Measurements from ENCODE around the gene LMTK2. TPM values are rescaled to one million over a fixed set of nuclear protein-coding genes. Genes with fewer than 3 reads are reported as not detected.
"Not testable (repeated sequence)": the region's sequence is repeated elsewhere in the genome, so short reads cannot be mapped to it uniquely, and the experiment has no call there.

Gene LMTK2
- total RNA-seq, 1 donor from 2014 or later = 19.2 TPM

DNA sequence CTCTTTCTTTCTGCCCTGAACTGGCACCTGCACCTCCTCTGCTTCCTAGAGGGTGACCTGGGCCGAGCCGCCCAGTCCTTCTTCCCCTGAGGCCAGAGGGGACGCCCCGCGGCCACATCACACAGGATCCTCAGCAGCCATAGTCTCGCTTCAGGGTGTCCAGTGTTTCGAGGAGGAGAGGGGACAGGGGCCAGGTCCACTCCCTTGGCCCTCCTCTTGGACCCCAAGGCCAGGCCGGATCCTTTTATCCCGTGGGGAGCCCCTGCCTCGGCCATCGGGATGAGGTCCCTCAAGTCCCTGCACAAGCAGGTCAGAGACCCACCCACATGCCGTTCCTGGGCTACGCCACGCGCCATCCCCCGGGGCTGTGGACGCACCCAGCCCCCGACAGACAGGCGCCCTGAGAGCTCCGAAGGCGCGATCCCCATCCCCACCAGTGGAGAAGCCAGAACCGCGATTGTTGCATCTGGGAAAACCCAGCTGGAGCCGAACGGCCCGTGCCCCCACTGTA, 108.2 kb downstream of the LMTK2 start:
- Mint-ChIP-seq H3K27me3 (ENCODE audit: low read depth) (peaks cover 7% of the 10 kb centered on the region), H3K4me1 (peaks cover 17% of the 10 kb centered on the region), H3K36me3 (ENCODE audit: low read depth) (peaks cover 7% of the 10 kb centered on the region), H3K4me3 (no peak overlapping the region), H3K27ac (ENCODE audit: unreplicated experiment) (no peak overlapping the region), H3K9me3 (no peaks in the 10 kb centered on the region)
- DNase-seq (ENCODE audit: low read depth, low spot score) = no peak
- TF ChIP-seq, protein P1, sequence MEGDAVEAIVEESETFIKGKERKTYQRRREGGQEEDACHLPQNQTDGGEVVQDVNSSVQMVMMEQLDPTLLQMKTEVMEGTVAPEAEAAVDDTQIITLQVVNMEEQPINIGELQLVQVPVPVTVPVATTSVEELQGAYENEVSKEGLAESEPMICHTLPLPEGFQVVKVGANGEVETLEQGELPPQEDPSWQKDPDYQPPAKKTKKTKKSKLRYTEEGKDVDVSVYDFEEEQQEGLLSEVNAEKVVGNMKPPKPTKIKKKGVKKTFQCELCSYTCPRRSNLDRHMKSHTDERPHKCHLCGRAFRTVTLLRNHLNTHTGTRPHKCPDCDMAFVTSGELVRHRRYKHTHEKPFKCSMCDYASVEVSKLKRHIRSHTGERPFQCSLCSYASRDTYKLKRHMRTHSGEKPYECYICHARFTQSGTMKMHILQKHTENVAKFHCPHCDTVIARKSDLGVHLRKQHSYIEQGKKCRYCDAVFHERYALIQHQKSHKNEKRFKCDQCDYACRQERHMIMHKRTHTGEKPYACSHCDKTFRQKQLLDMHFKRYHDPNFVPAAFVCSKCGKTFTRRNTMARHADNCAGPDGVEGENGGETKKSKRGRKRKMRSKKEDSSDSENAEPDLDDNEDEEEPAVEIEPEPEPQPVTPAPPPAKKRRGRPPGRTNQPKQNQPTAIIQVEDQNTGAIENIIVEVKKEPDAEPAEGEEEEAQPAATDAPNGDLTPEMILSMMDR (conservative IDR thresholded peaks at IDR 0.05) = no peak

DNA sequence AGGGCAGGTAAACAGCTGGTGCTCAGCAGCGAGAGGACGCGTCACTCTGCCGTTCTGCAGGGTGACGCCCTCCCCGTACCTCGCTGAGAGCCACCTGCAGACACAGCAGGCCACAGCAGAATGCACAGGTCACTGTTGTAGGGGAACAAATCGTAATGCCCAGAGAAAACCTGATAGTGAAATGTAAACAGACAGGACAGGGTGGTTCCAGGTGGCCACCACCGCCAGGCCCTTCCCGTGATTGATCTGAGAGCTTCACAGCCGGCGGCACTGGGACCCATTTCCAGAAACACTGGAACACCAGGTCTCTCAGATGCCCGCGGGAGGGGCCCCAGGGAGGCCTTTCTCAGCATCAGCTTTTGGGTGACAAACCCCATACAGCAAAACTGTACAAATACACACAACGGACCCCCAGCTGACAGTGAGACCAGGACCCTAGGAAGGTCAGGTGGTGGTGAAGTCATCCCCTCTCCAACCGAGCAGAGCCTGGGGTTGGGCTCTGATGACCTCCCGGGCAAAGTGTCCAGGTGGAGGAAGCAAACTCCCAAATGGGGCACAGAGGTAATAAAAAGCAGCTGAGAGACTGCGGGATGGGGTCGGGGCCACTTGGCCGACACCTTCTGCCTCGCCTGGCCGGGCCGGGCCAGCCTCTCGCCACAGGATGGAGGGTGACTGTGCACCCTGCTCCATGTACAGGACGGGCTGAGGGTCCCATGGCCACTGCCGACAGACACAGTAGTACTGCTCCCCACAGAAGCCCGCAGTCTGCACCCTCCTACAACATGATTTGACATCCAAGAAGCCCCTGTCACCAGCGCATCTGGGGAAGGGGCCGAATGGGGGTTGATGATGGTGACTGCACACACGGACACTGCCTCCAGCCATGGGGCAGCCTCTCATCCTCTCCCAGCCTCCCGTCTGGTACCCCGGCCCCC, 109.2 kb downstream of the LMTK2 start:
- TF ChIP-seq, protein P1 (conservative IDR thresholded peaks at IDR 0.05) = no peak
- DNase-seq (ENCODE audit: low read depth, low spot score) = no peak
- peaks cover 17% of the 10 kb centered on the region for H3K4me1 Mint-ChIP-seq
- H3K9me3 Mint-ChIP-seq = no peaks in the 10 kb centered on the region
- H3K4me3 Mint-ChIP-seq = no peak overlapping the region
- peaks cover 5% of the 10 kb centered on the region for H3K27me3 Mint-ChIP-seq (ENCODE audit: low read depth)
- peaks cover 7% of the 10 kb centered on the region for H3K36me3 Mint-ChIP-seq (ENCODE audit: low read depth)
- no peak overlapping the region for H3K27ac Mint-ChIP-seq (ENCODE audit: unreplicated experiment)

GRCh38 chr7:98216941-98217622, 110.4 kb downstream of the LMTK2 start:
- peaks cover 13% of the 10 kb centered on the region for H3K4me1 Mint-ChIP-seq
- no peak for DNase-seq (ENCODE audit: low read depth, low spot score)
- H3K27me3 Mint-ChIP-seq (ENCODE audit: low read depth) = no peaks in the 10 kb centered on the region
- H3K9me3 Mint-ChIP-seq = no peaks in the 10 kb centered on the region
- H3K4me3 Mint-ChIP-seq = no peak overlapping the region
- no peak overlapping the region for H3K27ac Mint-ChIP-seq (ENCODE audit: unreplicated experiment)
- H3K36me3 Mint-ChIP-seq (ENCODE audit: low read depth) = peaks cover 7% of the 10 kb centered on the region
- TF ChIP-seq, protein P1 (conservative IDR thresholded peaks at IDR 0.05) = no peak

GRCh38 chr7:98217623-98218582, 111.2 kb downstream of the LMTK2 start:
- Mint-ChIP-seq H3K4me1 (peaks cover 13% of the 10 kb centered on the region), H3K36me3 (ENCODE audit: low read depth) (peaks cover 7% of the 10 kb centered on the region), H3K27ac (ENCODE audit: unreplicated experiment) (no peak overlapping the region)

DNA sequence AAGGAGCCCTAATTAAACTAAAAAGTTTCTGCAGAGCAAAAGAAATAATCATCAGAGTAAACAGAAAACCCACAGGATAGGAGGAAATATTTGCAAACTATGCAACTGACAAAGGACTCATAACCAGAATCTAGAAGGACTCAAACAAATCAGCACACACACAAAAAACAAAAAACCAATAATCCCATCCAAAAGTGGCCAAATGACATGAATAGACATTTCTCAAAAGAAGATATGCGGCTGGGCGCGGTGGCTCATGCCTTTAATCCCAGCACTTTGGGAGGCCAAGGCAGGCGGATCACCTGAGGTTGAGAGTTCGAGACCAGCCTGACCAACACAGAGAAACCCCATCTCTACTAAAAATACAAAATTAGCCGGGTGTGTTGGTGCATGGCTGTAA, 112.7 kb downstream of the LMTK2 start:
- H3K36me3 Mint-ChIP-seq (ENCODE audit: low read depth); H3K4me3 Mint-ChIP-seq; H3K9me3 Mint-ChIP-seq; H3K27me3 Mint-ChIP-seq (ENCODE audit: low read depth); DNase-seq (ENCODE audit: low read depth, low spot score); H3K27ac Mint-ChIP-seq (ENCODE audit: unreplicated experiment): not testable (repeated sequence)
- peaks cover 13% of the 10 kb centered on the region for H3K4me1 Mint-ChIP-seq

More at GRCh38 chr7:98217623-98218582, 111.2 kb downstream of the LMTK2 start:
- H3K27me3 Mint-ChIP-seq (ENCODE audit: low read depth) = no peaks in the 10 kb centered on the region
- DNase-seq (ENCODE audit: low read depth, low spot score) = peak; percentile 40
- peak overlapping the region; percentile 47 for H3K4me3 Mint-ChIP-seq
- H3K9me3 Mint-ChIP-seq = no peaks in the 10 kb centered on the region
- TF ChIP-seq, protein P1 (conservative IDR thresholded peaks at IDR 0.05) = no peak
